Amygdala (tissue), 56 donors: ENCODE data around the gene ADGRV1.

Experiments
- DNase-seq, 56 donors: peaks; one replicate each; lab custom pipeline; 2025; lab: John Stamatoyannopoulos, UW

The ADGRV1 gene

DNA sequence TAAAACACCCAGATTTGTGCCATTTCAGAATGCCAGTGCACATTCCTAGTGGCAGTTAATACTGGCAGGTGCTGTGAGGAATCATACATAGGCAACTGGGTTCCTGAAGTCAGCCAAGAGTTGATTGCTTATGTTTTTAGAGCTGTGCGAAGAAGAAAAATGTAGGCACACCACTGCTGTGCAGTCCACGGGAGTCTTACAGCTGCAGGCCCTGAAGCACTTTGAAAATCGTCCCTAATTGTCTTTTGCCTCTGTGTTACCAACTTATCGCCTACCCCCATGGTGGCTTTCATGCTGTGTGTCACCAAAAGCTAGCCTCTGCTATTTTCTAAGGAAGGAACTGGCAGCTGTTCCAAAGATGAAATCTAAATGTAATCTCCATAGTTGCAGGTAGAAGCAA, 560.6 kb downstream of the ADGRV1 start:
- DNase-seq, result no peak

DNA sequence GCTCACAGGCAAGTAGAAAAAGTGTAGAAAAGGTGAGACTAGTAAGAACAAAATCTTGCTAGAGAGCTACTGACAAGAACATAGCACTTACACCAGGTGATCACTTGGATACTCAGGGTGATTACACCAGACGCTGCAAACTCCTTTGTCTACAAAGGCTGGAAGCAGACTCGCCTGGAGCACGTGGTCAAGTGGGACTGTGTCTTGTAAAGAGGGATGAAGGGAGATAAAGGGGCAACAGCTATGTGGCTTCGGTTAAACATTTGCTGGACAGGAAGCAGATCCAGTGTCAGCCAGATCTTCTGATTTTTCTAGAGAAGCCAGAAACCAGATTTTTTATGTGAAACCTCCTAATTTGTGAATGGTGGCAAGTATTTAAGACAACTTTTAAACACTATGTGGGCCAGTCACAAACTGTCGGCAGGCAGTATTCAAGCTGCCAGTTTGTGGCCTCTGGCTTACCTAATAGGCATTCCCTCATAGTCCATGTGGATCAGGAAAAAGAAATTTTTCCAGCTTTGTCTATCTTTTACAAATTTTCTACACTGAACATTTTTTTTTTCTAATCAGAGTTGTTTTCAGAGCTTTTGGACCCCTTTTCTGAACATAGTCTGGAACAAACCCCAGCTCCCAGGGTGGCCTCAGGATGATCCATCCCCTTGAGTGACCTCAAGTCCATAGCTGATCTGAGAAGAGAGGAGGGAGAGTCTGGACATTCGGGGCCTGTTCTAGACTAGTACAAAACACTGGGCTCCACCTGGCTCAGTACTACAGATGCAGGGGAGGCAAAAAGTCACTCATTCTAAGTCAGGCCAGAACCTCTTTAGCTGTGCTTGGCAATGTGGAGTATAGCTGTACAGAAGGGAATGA, 561.6 kb downstream of the ADGRV1 start:
- DNase-seq, result no peak

DNA sequence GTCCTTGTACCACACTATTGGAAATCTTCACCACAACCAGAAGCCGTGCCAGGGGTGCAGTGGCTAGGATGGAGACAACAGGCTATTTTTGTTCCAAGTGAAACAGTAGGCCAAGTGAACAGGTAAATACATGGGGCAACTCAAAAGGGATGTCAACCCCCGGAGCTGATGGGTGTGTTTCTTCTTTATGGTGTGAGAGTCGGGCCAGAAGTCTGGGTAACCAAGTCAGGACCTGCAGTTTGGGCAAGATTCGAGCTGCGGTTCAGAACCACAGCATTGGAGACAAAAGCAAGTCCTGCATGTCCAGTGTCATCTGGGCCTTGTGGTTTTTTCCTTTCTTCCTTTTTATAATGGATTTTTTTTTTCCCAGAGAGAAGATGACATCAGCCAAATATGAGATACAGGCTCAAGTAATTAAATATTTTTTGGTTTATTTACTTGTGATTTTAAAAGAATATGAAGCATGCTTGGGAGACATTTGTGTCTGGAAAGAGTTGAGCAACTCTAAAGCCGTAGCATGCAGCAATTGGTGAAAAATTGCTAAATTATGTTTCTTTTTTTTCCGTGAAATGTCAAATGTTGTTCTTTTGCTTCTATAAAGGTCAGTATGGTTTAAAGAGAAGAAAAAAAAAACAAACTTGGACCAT, 562.9 kb downstream of the ADGRV1 start:
- DNase-seq, result no peak

DNA sequence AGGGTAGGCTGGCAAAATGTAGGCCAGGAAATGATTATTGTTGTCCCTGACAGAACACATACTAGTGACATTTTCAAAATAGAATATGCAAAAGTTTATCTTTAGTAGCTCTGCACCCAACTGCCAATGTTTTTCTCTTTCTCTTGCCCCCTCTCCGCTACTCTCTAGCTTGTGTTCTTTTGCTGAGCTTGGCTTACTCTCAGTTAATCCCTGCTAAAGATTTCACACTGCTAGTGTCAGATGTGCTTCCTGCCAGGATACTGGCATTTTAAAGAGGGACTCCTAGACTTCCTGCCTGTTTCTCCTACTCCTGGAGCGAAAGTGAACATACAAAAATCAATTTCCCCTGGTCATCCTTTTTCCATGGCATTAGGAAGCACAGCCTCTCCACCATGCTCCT, 564.1 kb downstream of the ADGRV1 start:
- DNase-seq, result no peak

DNA sequence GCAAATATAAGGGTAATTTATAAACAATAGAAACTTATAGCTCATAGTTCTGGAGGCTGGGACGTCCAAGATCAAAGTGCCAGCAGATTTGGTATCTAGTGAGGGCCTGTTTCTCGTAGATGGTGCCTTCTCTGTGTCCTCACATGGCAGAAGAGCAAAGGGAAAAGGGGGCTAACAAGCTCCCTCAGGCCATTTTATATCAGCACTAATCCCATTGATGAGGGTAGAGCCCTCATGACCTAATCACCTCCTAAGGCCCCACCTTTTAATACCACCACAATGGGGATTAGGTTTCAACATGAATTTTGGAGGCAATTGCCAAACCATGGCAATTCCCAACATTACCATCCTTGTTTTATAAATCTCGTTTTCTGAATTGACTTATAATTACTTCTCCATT, 564.7 kb downstream of the ADGRV1 start:
- no peak for DNase-seq

DNA sequence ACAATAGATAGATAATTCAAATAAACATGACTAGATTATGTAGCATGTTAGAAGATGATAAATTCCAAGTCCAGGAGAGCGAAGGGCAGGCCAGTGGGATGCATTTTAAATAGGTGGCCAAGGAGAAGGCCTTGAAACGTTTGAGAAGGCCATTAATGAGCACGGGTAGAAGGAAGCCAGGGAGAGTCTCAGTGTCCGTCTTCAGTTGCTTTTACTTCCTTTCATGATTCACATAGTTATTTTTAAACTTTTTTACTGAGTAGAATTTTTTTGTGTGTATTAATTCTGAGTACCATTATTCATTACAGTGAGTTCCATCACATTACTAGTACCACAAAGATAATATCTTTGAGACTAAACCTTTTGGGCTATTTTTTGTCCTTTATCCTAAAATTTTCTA, 565.3 kb downstream of the ADGRV1 start:
- no peak for DNase-seq

DNA sequence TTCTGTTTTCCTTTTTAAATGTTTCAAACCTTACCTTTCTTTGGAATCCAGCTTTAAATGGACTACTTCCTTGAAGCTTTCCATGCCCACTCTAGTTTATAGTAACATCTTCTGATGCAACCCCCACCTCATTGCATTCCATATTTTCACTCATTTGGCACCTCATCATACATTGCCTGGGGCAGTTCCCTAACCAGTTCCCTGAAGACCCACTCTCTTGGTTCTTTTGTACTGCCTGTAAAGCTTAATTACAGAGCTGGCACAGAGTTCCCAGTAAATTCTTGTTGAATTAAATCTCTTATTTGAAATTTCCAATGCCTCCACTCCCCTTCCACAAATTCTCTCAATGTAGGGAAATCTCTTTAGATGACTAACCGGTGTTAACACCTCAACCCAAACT, 567.3 kb downstream of the ADGRV1 start:
- no peak for DNase-seq

DNA sequence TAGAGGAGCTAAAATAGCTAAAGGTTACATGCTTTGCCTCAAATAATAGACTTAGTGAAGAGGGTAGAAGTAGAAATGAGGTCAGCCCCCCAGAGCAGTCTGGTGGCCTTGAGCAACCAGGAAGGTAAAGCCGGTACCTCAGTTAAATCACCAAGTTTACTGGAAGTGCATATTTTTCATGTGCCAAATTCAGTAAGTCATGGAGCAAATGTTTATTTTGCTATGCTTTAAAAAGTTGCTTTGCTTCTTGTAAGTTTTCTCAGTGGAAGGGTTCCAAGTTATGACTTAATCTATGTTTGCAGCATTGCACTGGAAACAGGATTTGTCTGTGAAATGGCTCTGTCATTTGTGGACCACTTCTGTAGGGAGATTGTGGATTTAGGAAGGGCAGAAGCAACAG, 567.9 kb downstream of the ADGRV1 start:
- DNase-seq, result no peak

DNA sequence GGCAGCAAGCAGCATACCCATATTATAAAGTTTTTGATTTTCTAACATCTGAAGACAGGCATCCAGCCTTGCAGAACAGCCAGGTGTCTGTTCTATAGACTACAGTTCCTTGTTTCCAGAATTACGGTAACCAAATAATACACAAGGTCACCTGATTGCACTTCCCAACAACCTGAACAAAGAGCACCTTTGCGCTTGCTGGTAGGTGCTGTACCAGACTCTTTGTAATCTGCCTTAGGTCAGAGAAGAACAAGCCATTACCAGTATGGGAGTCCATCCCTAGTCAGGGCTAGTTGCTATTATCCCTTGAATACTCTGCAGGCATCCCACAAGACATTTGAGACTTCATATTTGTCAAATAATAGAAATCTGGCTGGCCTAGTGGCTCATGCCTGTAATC, 568.3 kb downstream of the ADGRV1 start:
- DNase-seq, result no peak

DNA sequence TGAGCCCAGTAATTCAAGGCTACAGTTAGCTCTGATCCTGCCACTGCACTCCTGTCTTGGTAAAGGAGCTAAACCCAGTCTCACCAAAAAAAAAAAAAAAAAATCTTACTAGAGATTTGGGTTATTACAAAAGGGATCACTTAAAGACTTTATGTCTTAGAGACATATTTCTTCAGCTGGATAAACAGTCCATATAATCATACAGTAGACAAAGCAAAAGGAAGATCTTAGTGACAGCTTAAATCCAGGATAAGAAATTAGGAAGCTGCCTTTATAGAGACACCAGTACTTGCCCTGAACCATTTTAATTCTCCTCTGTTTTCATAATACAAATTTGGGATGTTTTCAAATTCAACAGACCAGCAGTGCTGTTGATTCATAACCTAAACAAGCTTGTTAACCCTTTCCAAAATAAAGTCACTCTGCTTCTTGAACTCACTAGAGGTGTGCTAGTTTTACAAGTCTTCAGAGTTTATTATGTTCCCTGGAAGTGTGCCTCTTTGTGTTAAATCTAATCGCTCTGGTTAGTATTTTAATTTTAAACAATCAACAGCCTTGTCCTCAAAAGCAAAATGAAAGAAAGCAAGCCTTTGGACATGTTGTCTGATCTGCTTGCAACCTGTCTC, 569.0 kb downstream of the ADGRV1 start:
- DNase-seq, result no peak

DNA sequence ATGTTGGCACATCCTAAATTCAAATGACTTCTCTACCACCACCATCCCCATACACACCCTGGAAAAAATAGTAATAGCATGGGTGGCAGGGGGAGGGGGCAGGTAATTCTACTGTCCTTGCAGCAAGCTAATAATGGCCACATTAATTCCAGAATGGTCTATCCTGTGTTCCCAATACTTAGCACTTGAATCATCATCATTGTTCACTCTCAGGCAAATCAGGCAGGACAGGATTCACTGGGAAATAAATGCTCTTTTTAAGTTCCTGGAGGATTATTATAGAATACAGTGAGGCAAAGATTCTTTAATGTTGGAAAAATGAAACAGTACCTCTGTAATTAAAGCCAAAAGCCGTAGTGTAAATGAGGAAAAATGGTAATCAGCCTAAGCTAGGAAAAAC, 570.0 kb downstream of the ADGRV1 start:
- no peak for DNase-seq

DNA sequence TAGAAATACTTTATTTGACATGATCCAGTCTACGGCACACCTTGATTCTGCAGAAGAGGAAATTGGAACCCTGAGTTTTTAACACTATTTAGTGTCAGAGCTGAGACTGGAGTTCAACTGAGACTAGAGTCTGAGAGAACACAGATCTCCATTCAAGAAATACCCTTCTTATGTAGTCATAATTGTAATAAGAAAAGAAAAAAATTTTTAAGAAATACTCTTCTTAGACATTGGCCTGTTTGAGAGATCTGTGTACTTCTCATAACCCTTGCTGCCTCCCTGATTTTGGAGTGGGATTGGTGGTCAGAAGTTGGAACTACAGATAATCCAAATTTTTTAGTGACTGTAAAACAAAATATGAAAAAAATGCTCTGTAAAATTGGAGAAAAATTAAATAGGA, 571.2 kb downstream of the ADGRV1 start:
- no peak for DNase-seq

DNA sequence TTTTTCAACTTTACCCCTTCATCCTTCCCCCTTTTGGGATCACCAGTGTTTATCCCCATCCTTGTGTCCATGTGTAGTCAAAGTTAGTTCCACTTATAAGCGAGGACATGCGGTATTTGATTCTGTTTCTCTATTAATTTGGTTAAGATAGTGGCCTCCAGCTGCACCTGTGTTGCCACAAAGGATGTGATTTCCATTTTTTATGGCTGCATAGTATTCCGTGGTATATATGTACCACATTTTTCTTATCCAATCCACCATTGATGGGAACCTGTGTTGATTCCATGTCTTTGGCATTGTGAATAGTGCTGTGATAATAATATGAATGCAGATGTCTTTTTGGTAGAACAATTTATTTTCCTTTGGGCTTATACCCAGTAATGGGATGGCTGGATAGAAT, 572.2 kb downstream of the ADGRV1 start:
- DNase-seq, result no peak

DNA sequence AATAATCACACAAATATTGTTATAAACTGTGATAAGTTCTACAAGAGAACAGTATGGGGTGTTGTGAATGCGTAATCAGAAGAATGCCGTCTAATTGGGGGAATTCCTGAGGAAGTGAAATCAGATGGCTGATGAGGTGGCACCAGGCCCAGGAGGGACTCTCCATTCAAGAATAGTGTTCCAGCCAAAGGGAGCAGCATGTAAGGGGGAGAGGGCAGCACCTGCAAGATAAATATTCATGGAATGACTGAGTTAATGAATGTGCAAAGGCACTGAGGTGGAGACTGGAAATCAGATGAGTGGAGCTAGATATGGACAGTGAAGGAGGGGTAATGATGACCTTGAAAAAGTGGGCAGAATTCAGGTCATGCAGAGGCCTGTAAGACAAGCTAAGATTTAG, 574.0 kb downstream of the ADGRV1 start:
- DNase-seq, result no peak

DNA sequence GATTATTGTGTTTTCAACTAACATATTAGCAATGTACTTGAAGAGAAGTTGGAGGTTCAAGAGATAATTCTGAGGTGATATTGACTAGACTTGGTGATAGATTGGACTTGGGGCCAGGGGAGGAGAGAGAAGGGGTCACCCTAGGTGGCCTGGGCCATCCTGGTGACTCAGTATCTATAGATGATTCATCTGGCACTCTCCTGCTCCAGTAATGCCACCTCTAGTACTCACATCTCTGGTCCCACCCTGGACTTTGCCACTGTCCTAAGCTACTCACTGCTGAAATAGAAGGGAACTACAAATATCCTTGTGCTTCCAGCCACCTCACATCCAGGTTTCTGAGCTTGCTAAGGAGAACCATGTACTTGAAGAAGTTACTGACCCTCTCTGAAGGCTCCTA, 574.6 kb downstream of the ADGRV1 start:
- DNase-seq, result no peak

DNA sequence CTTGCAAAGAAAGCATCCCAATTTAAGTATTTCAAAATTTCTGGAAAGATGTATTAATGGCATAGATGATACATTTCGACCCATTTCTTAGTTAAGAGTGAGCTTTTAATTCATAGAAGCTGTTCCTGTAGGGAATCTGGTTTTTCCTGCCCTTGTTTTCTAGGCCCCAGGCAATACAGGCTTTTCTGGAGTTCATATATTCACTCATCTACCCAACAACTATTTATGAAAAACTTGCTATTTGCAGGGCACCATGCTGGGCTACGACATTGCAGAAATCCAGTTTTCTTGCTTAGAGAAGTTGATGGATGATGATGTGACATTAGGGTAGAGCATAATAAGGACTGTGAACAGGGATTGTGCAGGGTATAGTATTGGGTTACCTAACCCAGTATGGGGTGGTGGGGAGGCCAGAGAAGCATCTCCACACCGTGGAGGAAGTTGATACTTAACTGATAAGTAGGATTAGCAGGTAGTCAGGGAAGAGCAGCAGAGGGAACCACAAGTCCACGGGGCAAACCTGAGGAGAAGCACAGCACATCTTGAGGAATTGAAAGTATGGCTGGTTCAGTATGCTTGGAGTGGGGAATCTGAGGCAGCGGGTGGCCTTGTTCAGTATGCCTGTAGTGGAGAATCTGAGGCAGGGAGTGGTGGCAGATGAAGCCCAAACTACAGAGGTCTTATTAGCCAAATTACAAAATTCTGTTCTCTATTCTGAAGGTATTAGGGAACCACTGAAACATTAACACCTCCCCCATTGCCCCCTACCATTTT, 577.1 kb downstream of the ADGRV1 start:
- no peak for DNase-seq

DNA sequence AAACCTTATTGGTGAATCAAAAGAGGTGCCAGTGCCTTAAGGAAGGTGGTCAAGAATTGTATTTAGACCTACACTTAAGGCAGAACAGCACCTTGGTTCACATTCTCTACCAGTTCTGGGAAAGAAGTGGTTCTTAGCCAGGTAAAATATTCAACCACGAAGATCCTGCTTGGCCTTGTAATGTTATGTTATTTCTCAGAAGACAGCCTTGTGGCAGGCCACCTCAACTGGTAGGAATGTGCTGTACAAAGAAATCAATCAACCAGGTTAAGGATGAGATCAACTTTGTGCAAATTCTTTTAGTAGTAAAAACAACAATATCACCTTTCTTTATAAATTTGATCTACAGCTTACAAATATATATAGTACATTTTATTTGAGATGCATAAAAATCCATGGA, 577.7 kb downstream of the ADGRV1 start:
- DNase-seq, result no peak

DNA sequence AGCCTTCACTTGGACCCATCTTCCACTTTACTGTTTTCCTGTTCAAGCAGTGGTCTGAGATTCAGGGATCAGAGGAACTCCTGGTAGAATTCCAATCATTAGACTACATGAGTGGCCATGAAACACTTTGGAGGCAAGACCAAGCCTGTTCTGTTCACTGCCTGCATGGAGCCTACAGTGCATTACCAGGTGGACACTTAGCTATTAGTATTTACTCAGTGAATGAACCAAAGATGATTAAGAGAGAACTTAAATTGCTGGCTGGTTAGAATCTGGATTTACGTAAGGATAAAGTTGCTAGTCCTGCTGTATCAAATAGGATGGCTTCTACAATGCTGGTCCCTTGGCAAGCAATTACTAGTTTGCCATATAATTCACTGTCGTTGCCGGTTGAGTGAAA, 579.0 kb downstream of the ADGRV1 start:
- DNase-seq, result no peak

DNA sequence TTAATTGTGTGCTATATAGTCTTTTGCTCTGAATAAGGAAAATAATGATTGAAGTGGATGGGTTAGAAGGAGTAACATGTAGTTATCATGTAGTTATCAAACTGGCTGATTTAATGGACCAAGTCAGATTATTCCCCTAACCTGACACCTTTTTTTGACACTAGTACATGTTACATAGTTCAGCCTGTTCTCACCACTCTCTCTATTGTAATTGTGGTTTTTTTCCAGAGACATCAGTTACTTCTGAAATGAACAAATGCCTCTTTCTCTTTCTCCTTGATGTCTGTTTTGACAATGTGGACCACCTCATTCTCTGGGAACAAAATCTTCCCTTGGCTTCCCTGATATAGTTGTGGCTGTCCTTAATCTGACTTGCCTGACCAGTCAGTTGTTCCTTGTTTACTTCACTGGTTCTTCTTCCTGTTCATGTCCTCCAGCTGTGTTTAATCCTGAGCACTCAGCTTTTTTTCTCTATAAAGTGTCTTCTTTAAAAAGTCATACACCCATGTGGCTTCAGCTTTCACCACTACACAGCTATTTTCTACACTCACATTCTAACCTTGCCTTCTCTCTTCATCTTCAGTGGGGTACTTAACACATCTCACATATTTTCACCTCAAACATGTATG, 581.1 kb downstream of the ADGRV1 start:
- DNase-seq, result no peak

DNA sequence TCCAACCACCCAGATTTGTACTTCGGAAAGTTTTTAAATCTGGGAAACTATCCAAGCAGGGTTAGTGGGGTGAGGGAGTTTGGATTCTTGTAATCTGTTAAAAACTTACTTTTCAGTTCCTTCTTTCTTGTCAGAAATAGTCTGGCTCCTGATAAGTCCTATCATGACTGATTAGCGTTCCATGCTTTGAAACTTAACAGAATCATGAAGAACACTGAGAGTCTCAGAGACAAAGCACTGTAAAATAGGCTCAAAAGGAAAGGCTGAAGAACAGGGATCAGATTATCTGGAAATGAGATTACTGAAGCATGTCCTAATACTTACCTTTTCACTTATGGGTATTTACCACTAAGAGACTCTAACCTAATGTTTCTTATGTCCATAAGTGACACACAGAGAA, 582.1 kb downstream of the ADGRV1 start:
- DNase-seq, result no peak

DNA sequence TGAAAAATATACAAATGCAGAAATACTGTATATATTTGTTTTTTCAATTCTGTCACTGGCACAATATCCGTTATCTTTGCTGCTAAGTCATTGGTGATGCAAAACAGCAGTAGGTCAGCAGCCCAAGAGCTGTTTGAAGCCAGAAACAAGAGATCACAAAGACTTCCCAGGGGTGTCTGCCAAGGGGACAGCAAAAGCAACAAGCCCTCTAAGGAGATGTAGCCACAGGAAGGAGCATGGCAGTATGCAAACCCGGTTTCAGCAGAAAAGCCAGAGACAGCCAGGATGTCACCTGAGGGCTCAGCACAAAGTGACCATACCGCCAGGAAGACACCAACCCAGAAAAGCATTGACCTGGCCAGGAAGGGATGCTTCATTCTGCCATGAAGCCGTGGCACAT, 583.0 kb downstream of the ADGRV1 start:
- no peak for DNase-seq
